ENCODE results near the gene CLCN2.
A peak's percentile ranks its signal among the peaks of the same experiment; 100 is the strongest.

CLCN2 gene

GRCh38 chr3:184380627-184381260 lies 19.3 kb upstream of the CLCN2 start:
- no peak for DNase-seq (ENCODE audit: low read depth)

GRCh38 chr3:184380185-184380626 lies 18.8 kb upstream of the CLCN2 start:
- no peak for DNase-seq (ENCODE audit: low read depth)

- DNase-seq (ENCODE audit: low read depth), result no peak
Observed at GRCh38 chr3:184379358-184380184, 18.2 kb upstream of the CLCN2 start, which contains the start of gene CHRD. TSS of gene CHRD (plus strand) at chr3:184380054. CDS start at chr3:184380319, 265 bp downstream.

GRCh38 chr3:184378651-184379357 lies 17.4 kb upstream of the CLCN2 start:
- no peak for DNase-seq (ENCODE audit: low read depth)

GRCh38 chr3:184377882-184378445 lies 16.6 kb upstream of the CLCN2 start, which contains the start of gene THPO:
TSS of gene THPO (minus strand) at chr3:184378207. CDS start at chr3:184376259, 1,948 bp downstream.
- no peak for DNase-seq (ENCODE audit: low read depth)

GRCh38 chr3:184377374-184377773 lies 16.0 kb upstream of the CLCN2 start:
- no peak for DNase-seq (ENCODE audit: low read depth)

GRCh38 chr3:184375747-184376461 lies 14.5 kb upstream of the CLCN2 start:
- no peak for DNase-seq (ENCODE audit: low read depth)

GRCh38 chr3:184373422-184373821 lies 12.0 kb upstream of the CLCN2 start:
- no peak for DNase-seq (ENCODE audit: low read depth)

GRCh38 chr3:184372911-184373310 lies 11.5 kb upstream of the CLCN2 start:
- no peak for DNase-seq (ENCODE audit: low read depth)

- DNase-seq (ENCODE audit: low read depth), result no peak
Observed at GRCh38 chr3:184372296-184372821, 11.0 kb upstream of the CLCN2 start.

GRCh38 chr3:184371570-184372018 lies 10.2 kb upstream of the CLCN2 start:
- DNase-seq (ENCODE audit: low read depth), result peak; percentile 63

GRCh38 chr3:184368586-184369183 lies 7.3 kb upstream of the CLCN2 start:
- no peak for DNase-seq (ENCODE audit: low read depth)

GRCh38 chr3:184368116-184368515 lies 6.7 kb upstream of the CLCN2 start:
- no peak for DNase-seq (ENCODE audit: low read depth)

- DNase-seq (ENCODE audit: low read depth), result no peak
Observed at GRCh38 chr3:184366619-184367289, 5.3 kb upstream of the CLCN2 start.

GRCh38 chr3:184362668-184363546 lies 1.5 kb upstream of the CLCN2 start:
- DNase-seq (ENCODE audit: low read depth), result peak; percentile 88

- no peak for DNase-seq (ENCODE audit: low read depth)
Observed at GRCh38 chr3:184361932-184362667, 695 bp upstream of the CLCN2 start.

GRCh38 chr3:184360929-184361531 lies 375 bp downstream of the CLCN2 start:
- DNase-seq (ENCODE audit: low read depth), result no peak
